Measurements from ENCODE around the gene AK4. TPM values are rescaled to one million over a fixed set of nuclear protein-coding genes. Genes with fewer than 3 reads are reported as not detected.
"Not testable (repeated sequence)": the region's sequence is repeated elsewhere in the genome, so short reads cannot be mapped to it uniquely, and the experiment has no call there.

The AK4 gene
- total RNA-seq, 1 donor from 2014 or later, result 169 TPM

DNA sequence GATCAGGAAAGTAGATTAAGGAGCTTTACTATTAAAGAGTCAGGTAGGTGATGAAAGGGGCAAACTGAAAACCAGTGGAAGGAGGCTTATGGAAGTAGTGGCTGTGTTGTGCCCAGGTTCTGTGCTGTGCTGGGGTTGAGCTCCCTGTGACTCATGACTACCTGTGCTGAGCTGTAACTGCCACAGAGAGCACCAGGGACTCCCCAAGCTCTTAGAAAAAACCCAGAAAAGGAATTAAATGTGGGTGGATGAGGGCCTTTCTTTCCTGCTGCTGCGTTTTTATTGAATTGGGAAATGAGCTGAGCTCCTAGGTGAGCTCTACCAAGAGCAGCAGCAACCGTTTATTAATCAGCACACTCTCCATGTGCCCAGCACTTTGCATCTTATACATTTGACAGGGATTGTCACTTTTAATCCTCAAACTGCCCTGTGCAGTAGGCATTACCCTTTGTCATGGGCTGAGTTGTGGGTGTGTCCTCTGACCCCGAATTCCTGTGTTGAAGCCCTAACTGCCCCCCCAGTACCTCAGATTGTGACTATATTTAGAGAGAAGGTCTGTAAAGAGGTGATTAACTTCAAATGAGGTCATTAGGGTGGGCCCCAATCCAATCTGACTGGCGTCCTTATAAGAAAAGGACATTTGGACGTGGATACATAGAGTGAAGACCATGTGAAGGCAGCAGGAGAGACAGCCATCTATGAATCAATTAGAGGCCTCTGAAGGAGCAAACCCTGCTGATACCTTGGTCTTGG, 65.4 kb downstream of the AK4 start:
- DNase-seq (ENCODE audit: low read depth), result no peak

DNA sequence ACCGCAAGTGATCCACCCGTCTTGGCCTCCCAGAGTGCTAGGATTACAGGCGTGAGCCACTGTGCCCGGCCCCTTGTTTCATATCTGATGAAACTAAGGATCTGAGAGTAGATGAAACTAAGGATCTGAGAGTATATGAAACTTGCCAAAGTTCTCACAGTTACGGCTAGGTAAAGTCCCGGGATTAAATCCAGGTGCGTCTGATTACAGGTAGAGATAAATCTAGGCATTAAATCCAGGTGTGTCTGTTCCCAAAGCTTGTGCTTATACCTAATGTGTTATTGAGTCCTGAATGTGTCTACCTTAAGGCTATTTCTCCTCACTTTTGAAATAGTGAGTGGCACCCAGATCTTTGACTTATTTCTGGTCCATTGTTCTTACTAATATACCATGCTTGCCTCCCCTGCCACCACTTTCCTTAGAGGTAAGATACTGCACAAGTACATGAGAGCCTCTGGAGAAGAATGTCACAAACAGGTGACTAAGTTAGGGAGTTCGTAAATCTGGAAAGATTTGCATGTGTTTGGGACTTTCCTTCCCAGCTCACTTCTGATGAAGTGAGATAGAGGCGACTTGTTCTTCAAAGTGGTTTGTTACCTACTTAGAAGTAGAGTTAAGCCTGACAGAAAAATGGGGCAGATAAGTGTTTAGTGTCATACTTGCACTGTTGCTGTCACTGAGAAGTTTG, 66.5 kb downstream of the AK4 start:
- no peak for DNase-seq (ENCODE audit: low read depth)

DNA sequence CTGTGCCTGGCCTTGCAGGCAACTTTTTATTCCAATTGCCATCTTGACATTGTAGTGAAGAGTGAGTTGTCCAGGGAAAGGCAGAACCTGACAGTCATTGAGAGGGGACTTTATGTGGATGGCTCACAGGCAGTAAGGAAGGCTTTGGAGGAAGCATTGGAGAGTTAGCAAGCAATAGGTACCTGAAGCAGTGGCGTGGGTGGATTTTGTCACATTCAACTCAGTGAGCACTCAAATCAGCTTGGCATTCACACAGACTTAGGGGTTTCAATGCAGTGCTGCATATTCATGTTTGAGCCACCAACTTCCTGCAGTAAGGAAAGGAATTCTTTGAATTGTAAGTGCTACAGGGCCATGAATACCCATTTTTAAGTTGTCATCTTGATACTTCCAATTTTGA, 69.0 kb downstream of the AK4 start:
- DNase-seq (ENCODE audit: low read depth), result no peak

DNA sequence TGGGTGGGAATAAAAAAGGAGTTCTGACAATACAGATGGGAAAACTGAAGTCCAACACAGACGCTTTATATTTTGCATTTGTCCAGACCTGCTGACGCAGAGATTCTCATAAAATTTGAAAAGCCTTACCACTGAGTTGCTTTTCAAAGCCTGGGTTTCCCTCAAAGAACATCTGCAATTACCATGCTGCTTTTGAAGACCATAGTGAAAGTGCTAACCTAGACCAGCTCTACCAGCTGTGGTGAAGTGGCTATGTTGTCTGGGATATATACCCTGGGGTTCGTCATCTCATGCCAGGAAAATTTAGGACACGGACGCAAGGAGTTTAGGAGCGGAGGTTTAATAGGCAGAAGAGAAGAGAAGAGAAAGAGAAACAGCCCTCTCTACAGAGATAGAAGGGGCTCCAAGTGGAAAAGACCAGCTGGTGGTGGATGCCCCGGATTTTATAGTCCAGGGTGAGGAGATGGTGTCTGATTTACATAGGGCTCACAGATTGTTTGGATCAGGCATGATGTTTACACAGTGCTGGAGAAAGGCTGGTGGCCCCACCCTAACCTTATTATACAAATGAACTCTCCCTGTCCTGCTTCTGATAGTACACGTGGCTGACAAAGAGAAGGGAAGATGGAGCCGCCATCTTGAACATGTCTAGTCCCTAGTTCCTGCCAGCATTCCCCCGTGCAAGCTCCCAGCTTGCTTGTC, 73.8 kb downstream of the AK4 start:
- DNase-seq (ENCODE audit: low read depth), result no peak

DNA sequence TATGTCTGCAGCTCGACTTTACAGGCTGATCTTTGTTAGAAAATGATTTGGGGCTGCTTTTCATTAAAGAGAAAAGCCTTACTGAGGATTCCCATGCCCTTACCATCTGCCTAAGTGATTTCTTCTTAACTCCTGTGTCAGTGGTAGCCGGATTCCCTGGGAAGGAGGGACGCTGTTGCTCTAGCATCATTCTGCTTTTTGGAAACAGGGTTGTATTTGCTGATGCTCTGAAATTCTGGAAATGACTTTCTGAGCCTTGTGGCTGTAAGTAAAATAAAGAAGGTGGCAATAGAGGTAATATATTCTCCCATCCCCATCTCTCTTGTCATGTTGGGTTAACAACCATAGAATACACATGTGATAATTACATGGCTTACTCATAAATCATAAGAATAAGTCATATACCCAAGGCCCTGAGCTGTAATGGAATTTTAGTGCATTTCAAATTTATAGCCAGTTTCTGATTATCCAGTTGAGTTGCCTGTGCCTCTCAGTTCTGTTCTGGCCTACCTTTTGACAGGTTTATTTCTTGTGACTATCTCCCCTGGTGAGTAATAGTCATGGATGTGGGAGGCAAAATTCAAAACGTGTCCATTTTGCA, 74.4 kb downstream of the AK4 start:
- DNase-seq (ENCODE audit: low read depth), result no peak

DNA sequence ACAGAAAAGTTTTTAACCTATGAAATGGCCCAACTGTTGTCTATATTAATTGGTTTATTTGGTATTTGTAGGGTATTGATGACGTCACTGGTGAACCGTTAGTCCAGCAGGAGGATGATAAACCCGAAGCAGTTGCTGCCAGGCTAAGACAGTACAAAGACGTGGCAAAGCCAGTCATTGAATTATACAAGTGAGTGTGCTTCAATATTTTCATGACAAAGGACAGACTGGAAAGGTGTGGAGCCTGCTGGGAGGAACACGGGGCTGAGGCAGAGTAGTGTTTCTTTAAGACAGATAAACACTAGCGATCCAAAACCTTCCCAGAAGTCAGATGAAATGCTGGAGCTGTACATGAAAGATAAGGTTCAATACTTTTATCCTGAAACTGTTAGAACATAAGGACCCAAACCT, 76.7 kb downstream of the AK4 start:
- DNase-seq (ENCODE audit: low read depth), result no peak

DNA sequence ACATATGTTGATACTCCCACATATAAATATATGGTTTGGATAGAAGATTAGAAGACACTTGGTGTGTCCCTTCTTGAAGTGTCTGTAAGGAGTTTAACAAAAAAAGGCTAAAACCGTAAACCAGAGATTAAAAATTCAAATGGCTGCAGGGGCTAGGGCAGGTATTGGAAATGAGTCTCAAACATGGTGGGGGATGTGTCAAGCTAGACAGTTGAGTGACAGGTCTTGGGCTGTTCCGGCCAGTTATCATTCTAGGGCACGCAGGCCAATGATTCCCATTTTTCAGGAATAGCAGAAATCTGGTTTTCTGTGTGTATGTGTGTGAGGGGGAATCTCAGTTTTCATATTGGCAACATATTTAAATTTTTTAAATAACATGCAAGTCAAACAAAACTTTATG, 77.2 kb downstream of the AK4 start:
- DNase-seq (ENCODE audit: low read depth), result no peak

DNA sequence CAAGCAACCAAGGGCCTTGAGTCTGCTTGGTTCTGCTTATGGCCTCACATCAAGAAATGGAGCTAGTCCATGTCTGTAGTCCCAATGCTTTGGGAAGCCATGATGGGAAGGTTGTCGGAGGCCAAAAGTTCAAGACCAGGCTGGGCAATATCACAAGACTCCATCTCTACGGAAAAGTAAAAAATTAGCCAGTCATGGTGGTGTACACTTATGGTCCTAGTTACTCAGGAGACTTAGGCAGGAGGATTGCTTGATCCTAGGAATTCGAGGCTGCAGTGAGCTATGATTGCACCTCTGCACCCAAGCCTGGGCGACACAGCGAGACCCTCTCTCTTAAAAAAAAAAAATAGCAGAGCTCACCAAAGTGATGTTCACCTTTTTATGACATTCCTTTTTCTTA, 81.2 kb downstream of the AK4 start:
- DNase-seq (ENCODE audit: low read depth), result no peak

DNA sequence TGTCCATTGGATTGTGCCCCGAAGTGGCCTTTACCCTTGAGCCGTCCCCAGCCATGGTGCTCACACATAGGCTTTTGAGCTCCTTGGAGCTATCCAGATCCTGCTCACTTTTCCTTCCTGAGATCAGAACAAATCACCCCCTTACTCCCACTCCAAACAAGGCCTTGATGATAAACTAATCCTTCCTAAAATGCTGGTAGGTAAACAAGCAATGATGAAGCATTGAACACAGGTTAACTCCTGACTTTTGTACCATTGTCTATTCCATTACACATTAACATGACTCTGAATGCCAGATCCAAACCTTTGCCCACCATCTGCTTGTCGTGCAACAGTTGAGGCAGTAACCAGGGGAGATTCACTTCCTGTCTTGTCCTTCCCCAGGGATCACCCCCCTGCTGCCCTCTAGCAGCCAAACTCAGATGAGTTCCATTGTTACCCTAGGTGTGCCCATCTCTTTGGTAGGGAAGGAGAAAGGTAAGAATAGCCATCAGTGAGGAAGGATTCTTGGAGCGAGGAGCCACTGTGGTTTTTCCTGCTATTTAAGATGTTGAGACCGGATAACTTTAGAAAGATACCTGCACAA, 81.8 kb downstream of the AK4 start:
- peak; percentile 81 for DNase-seq (ENCODE audit: low read depth)

DNA sequence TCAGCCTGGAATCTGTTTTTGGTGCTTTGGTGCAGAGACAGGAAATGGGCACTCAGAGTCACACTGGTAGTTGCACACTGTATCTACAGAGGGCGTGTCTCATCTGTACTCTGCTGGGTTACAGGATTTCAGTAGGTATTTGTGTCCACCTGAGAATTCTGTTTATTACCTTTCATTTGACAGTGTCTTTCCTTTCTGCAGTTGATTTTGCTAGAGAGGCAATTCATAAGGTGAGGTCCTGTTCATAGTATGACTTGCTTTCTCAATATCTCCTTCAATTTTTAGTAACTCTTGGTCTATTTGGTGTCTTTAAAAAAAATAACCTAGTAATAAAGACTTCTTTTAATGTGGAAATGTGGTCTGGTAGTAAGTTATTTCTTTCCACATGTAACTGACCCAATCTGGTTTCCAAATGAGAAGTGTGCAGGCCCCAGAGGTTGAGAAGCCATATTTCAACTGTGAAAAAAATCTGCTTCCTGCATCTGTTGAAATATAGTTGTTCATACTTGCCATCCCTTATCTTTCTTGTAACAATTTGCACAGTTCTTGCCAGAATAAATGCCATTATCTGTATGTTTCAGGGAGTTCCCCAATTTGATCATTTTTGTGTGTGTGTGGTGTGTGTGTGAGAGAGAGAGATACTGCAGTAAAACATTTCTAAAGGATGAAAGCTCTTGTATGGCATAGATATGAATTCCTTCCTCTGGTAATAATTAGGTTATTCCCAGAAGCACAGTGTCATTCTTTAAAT, 82.9 kb downstream of the AK4 start:
- no peak for DNase-seq (ENCODE audit: low read depth)

DNA sequence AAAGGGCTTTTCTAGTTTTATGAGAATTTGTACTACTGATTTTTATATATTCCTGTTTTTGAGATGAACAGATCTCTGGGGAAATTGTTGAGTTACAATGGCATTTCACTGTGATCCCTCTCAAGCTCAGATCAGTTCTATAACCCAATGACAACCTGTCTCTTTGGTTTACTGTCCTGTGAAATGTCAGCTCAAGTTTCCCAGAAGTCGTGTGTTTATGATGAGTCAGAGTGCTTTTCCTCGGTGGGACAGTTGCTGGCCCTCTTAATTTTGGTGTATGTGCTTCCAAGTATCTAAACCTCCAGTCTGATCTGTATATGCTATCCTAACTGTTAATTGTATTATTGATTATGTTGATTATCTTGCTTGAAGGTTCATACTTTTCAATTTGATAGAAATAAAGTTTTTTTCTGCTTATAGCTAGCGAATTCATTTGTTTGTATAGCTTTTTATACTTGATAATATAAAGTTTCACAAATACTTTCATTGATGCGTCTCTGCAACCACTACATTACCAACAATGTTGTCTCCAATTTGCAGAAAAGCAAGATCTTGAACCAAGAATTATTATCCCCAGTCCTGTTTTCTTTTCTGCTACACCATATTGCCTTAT, 83.8 kb downstream of the AK4 start:
- no peak for DNase-seq (ENCODE audit: low read depth)

DNA sequence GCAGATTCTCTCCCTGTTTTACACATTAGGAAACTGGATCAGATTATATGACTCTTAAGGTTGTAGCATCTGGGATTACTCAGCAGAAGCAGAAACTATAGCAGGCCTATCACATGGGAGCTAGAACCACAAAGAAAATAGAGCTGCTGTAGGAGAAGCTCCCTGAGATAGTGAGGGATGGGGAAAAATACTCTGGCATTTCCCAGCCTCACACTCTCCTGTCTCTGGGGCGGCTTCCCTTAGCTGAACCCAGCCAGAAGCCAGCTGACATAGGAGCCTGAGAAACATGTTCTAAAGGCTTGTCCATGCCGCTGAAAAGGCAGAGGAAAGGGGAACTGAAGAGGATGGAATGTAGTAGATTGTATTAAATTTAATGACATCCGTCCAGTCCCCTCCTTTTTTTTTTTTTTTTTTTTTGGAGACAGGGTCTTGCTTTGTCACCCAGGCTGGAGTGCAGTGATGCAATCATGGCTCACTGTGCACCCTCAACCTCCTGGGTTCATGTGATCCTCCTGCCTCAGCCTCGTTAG, 84.5 kb downstream of the AK4 start:
- no peak for DNase-seq (ENCODE audit: low read depth)

DNA sequence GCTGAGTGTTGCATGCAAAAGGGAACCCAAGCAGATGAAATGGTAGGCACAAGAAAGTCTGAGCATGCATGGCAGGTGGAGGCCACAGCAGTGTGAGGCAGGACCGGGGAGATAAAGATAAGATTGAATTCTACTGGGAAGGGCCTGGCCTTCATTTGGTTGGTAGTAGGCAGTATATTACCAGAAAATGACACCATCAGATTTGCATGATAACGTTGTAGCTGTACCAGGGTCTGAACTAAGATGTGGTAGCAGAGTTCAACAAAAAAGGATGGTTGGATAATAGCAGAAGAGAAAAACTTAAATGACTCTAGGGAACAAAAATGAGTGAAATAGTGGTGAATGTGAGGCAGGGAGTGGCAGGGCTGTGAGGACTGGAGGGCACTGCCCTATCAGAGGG, 85.8 kb downstream of the AK4 start:
- DNase-seq (ENCODE audit: low read depth), result no peak

DNA sequence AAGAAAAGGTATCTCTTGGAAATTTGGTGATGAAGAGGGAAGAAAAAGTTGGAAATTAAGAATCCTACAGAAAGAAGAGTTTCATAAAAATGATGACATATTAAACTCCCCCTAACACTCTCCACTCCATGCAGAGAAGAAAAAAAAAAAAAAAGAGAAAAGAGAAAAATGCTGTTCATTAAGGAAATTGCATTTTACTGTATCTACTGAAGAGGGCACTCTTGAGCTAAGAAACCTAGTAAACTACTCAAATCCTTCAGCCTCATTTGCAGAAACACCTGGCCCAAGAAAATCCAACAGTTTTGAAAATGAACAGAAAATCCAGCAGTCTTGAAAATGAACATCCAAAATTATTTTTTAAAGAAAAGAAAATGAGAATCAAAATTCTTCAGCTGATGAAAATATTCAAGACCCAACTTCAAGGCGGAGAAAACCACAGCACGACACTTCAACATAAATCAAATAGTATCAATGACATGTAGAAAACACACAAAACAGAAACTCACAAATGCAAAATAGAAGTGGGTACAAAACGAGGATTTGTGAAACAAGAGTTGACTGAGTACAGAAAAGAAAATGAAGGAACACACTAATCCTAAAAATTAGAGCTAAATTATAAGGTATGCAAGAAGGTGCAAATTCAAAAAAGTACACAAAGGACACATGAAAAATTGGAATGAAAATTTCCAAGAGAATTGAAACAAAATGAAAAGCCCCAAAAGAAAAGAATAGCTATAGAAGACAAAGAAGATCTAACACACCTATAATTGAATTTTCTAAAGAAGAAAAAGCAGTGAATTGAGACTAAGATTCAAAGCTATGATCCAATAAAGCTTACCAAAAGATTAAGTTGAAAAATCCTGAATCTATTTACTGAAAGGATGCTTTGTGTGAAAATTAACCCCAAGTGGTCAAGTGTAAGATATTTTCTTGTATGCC, 88.1 kb downstream of the AK4 start:
- DNase-seq (ENCODE audit: low read depth), result peak; percentile 72

DNA sequence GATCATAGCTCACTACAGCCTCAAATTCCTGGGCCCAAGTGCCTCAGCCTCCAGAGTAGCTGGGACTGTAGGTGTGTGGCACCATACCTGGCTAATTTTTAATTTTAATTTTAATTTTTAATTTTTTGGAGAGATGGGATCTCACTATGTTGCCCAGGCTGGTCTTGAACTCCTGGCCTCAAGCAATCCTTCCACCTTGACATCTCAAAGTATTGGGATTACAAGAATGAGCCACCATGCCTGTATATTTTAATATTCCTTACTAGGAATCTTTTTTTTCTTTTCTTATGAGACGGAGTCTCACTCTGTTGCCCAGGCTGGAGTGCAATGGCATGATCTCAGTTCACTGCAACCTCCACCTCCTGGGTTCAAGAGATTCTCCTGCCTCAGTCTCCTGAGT, 89.1 kb downstream of the AK4 start:
- DNase-seq (ENCODE audit: low read depth), result not testable (repeated sequence)

DNA sequence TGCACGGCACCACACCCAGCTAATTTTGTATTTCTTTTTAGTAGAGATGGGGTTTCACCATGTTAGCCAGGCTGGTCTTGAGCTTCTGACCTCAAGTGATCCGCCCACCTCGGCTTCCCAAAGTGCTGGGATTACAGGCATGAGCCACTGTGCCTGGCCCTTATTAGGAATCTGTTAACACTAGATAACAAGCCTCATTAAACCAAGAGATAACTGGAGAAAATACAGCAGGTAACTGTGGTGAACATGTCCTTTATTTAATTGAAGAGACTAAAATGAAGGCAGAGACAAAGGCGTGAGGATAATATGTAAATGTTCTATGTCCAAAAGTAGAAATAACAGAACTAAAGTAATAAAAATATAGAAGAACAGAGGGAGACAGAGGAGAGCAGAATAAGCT, 89.5 kb downstream of the AK4 start:
- no peak for DNase-seq (ENCODE audit: low read depth)

DNA sequence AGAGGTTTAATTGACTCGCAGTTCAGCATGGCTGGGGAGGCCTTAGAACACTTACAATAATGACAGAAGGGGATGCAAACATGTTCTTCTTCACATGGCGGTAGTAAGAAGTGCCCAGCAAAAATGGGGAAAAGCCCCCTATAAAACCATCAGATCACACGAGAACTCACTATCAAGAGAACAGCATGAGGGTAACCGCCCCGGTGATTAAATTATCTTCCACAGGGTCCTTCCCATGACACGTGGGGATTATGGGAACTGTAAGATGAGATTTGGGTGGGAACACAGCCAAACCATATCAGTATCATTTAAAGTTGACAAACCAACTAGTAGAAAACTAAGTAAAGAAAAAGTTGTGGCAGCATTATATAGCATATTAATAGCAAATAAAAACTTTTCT, 90.0 kb downstream of the AK4 start:
- no peak for DNase-seq (ENCODE audit: low read depth)

DNA sequence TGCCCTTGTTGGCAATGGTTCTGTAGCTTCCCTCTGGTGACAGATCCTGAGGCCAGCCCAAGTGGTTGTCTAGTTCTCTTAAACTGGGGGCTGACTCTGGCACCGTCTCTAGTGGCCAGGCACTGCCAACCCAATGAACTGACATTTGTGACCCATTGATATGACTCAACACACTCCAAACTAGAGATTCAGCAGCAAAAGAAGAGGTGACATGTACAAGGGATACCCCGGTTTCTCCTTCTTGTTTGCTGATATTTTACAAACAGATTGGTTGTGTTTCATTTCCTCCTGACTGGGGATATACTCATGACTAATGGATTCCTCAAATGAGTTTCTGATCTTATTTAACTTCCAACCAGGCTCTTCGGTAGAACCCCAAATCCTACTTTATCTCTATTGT, 95.5 kb downstream of the AK4 start:
- no peak for DNase-seq (ENCODE audit: low read depth)

DNA sequence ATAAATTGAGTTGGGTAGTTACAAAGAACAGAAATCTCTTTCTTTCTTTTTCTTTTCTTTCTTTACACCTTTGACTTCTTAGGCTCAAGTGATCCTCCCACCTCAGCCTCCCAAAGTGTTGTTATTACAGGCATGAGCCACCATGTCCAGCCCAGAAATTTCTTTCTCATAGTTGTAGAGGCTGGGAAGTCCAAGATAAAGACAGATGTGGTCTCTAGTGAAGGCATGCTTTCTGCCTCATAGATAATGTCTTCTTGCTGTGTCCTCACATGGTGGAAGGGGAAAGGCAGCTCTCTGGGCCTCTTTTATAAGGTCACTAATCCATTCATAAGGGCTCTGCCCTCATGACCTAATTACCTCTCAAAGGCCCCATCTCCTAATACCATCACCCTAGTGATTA, 97.3 kb downstream of the AK4 start:
- DNase-seq (ENCODE audit: low read depth), result no peak

All from renal cortical epithelial cell (primary cell).